Measurements from ENCODE around the gene RAB36. TPM values are rescaled to one million over a fixed set of nuclear protein-coding genes. Genes with fewer than 3 reads are reported as not detected.

Gene RAB36
- total RNA-seq, 1 donor from 2014 or later: 9.6 TPM

DNA sequence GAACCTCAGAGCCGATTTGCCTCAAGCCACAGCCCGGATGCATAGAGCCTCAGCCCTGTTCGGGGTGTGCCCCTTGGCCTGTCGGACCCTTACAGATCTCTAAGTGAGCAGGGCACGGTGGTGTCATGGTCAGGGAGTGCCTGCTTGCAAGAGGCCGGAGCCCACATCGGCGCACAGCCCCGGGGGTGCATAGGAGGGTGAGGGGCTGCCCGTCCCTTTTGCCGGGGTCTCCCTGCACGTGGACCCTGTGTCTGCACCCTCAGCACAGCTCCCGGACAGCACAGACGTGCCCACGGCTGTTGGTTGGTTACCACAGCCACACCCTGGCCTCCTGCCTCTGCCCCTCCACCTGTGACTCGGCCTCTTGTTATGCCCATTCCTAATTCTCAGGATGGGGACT is 6.5 kb downstream of the RAB36 start:
- Histone ChIP-seq H3K36me3 (no peaks in the 10 kb centered on the region), H3K4me1 (peaks cover 38% of the 10 kb centered on the region), H3K27me3 (ENCODE audit: low read depth) (no peaks in the 10 kb centered on the region), H3K9me3 (no peaks in the 10 kb centered on the region), H3K27ac (no peak overlapping the region), H3K4me3 (no peak overlapping the region)
- ATAC-seq: no peak
- TF ChIP-seq, protein P1, sequence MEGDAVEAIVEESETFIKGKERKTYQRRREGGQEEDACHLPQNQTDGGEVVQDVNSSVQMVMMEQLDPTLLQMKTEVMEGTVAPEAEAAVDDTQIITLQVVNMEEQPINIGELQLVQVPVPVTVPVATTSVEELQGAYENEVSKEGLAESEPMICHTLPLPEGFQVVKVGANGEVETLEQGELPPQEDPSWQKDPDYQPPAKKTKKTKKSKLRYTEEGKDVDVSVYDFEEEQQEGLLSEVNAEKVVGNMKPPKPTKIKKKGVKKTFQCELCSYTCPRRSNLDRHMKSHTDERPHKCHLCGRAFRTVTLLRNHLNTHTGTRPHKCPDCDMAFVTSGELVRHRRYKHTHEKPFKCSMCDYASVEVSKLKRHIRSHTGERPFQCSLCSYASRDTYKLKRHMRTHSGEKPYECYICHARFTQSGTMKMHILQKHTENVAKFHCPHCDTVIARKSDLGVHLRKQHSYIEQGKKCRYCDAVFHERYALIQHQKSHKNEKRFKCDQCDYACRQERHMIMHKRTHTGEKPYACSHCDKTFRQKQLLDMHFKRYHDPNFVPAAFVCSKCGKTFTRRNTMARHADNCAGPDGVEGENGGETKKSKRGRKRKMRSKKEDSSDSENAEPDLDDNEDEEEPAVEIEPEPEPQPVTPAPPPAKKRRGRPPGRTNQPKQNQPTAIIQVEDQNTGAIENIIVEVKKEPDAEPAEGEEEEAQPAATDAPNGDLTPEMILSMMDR (IDR thresholded peaks at IDR 0.05): no peak
- DNase-seq: no peak
- intact Hi-C loops (cut with DNase I): no loop called here

DNA sequence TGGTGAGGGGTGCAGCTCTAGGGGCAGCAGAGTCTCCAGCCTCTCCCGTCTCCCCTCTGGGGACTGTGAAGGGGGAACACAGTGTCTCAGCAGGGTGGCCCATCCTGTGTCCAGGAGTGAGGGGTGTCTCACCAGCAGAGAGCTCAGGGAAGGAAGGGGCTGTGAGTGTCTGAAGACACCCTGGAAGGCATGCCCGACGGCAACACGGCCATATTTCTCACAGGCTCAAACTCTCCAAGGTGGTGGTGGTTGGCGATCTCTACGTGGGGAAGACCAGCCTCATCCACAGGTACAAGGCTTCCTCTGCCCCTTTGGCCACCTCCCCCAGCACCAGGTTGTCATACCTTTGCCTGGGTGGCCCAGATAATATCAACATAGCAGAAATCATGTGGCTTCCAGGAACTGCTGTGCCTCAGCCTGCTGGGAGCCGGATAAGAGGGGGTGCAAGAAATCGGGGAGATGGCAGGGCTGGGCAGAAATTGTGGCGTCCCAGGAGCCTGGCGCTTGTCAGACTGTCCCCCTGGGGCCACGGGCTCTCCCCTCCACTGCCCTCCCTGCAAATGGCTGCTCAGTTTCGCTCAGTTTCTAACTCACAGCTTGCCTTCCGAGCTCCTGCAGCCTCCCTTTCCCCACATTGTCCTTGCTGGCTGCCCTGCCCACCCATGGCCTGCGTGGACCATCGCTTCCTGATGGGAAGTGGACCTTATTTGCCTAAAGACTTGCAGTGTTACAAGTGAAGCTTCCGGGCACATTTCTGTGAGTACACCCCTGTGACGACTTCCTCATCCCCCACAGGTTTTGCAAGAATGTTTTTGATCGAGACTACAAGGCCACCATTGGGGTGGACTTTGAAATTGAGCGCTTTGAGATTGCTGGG is 7.2 kb downstream of the RAB36 start:
- intact Hi-C loops (cut with DNase I): no loop called here
- DNase-seq: no peak
- Histone ChIP-seq H3K36me3 (no peaks in the 10 kb centered on the region), H3K27me3 (ENCODE audit: low read depth) (no peaks in the 10 kb centered on the region), H3K27ac (peak overlapping the region; percentile 67), H3K4me3 (no peak overlapping the region), H3K9me3 (no peaks in the 10 kb centered on the region), H3K4me1 (peaks cover 33% of the 10 kb centered on the region)
- TF ChIP-seq, protein P1 (IDR thresholded peaks at IDR 0.05): no peak
- peak; percentile 4 to 26 for ATAC-seq

DNA sequence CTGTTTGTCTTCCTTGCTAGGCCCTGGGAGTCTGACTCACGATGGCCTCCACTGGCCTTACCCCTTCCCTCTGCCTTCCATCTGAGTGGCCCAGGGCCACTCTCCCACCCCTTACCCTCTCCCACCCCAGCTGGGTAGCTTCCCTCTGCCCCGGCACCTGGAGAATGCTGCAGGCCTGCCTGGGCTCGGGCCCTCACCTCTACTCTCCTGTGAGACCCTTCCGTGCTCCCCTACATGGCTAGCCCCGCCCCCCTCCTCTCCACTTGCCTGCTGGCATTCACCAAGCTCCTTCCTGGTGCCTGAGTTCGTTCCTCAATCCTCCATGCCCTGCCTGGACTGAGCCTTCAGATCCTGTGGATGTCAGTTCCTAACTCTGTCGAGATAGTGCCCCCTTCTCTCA is 8.7 kb downstream of the RAB36 start:
- Histone ChIP-seq H3K4me3 (no peak overlapping the region), H3K36me3 (no peaks in the 10 kb centered on the region), H3K27me3 (ENCODE audit: low read depth) (no peaks in the 10 kb centered on the region), H3K9me3 (no peaks in the 10 kb centered on the region), H3K27ac (no peak overlapping the region), H3K4me1 (peaks cover 25% of the 10 kb centered on the region)
- no peak for ATAC-seq
- DNase-seq: no peak
- intact Hi-C loops (cut with DNase I): no loop called here
- TF ChIP-seq, protein P1 (IDR thresholded peaks at IDR 0.05): no peak

DNA sequence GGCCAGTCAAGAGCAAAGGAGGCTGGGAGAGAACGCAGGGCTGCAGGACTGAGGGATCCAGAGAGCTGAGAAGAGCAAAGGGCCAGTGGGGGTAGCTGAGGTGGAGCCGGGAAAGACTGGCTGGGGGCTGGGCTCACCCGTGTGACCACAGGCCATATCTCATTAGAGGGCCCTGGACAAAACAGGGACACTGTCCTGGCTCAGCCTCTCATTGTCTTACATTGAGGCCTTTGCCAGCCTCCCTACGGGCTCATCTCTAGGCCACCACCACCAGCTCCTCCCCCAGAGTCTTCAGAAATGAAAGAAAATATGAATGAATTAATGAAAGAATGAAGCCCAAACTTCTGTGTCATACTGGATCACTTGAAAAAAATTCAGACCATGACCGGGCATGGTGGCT is 9.2 kb downstream of the RAB36 start:
- intact Hi-C loops (cut with DNase I): no loop called here
- no peak for DNase-seq

DNA sequence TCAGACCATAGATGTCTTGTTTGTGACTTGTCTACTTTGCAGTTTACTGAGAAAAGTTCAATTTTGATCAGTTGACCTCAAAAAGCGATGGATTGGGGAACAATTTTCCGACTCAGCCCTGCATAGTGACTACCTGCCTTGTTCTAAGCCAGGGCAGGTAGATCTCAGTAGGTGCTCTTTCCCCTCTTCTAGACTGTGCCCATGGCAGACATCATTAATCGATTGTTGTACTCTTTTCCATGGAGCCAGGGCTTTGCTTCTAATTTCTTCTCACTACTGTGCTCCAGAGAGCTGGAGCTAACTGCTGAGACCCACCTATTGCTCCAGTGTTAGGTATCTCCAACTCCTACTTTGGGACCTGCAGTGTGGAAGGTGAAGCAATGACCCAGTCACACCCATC is 9.9 kb downstream of the RAB36 start:
- Histone ChIP-seq H3K27me3 (ENCODE audit: low read depth) (no peaks in the 10 kb centered on the region), H3K36me3 (no peaks in the 10 kb centered on the region), H3K4me1 (peaks cover 25% of the 10 kb centered on the region), H3K9me3 (no peaks in the 10 kb centered on the region), H3K27ac (no peak overlapping the region), H3K4me3 (no peak overlapping the region)
- intact Hi-C loops (cut with DNase I): no loop called here
- TF ChIP-seq, protein P1 (IDR thresholded peaks at IDR 0.05): no peak
- ATAC-seq: no peak
- no peak for DNase-seq

More for the DNA sequence above, 9.2 kb downstream of the RAB36 start:
- no peak for ATAC-seq
- TF ChIP-seq, protein P1 (IDR thresholded peaks at IDR 0.05): no peak
- Histone ChIP-seq H3K4me3 (no peak overlapping the region), H3K36me3 (no peaks in the 10 kb centered on the region), H3K27me3 (ENCODE audit: low read depth) (no peaks in the 10 kb centered on the region), H3K27ac (no peak overlapping the region), H3K9me3 (no peaks in the 10 kb centered on the region), H3K4me1 (peaks cover 25% of the 10 kb centered on the region)
